Activated CD4-positive, alpha-beta T cell treated with anti-CD3 and anti-CD28 coated beads, Interleukin-2, amount 50 U/mL, for 16 hours (primary cell): ENCODE data around the gene KRTAP10-8.
"Not testable (repeated sequence)": the region's sequence is repeated elsewhere in the genome, so short reads cannot be mapped to it uniquely, and the experiment has no call there.

Experiments
- DNase-seq: peaks from one replicate; pipeline ENCODE4 v3.0.0-alpha.2; 2020

KRTAP10-8 gene

GRCh38 chr21:44618909-44619308 lies 7.0 kb downstream of the KRTAP10-8 start:
- peak; percentile 46 for DNase-seq

- DNase-seq = no peak
Measured at GRCh38 chr21:44619886-44620285, 8.0 kb downstream of the KRTAP10-8 start.

GRCh38 chr21:44623575-44623974 lies 11.7 kb downstream of the KRTAP10-8 start:
- no peak for DNase-seq

GRCh38 chr21:44625756-44626155 lies 13.9 kb downstream of the KRTAP10-8 start:
- DNase-seq = no peak

GRCh38 chr21:44626262-44626661 lies 14.4 kb downstream of the KRTAP10-8 start:
- DNase-seq = no peak

- no peak for DNase-seq
Measured at GRCh38 chr21:44626673-44627143, 14.8 kb downstream of the KRTAP10-8 start, which contains the start of gene KRTAP10-9. Gene KRTAP10-9 (plus strand): TSS chr21:44627093. CDS start chr21:44627172, 79 bp downstream.

- DNase-seq = not testable (repeated sequence)
Measured at GRCh38 chr21:44627181-44627822, 15.4 kb downstream of the KRTAP10-8 start.

GRCh38 chr21:44627831-44628233 lies 16.0 kb downstream of the KRTAP10-8 start:
- not testable (repeated sequence) for DNase-seq

GRCh38 chr21:44628707-44629391 lies 17.0 kb downstream of the KRTAP10-8 start:
- no peak for DNase-seq

GRCh38 chr21:44630440-44630839 lies 18.6 kb downstream of the KRTAP10-8 start:
- no peak for DNase-seq

GRCh38 chr21:44632067-44632466 lies 20.2 kb downstream of the KRTAP10-8 start:
- DNase-seq = no peak

- DNase-seq = no peak
Measured at GRCh38 chr21:44636209-44637017, 24.5 kb downstream of the KRTAP10-8 start.

GRCh38 chr21:44637018-44637850 lies 25.4 kb downstream of the KRTAP10-8 start, which contains the start of gene KRTAP10-10:
Gene KRTAP10-10 (plus strand): TSS chr21:44637356. CDS start chr21:44637418, 62 bp downstream.
- no peak for DNase-seq

- not testable (repeated sequence) for DNase-seq
Measured at GRCh38 chr21:44637851-44638348, 26.0 kb downstream of the KRTAP10-8 start.

GRCh38 chr21:44638506-44639330 lies 26.8 kb downstream of the KRTAP10-8 start:
- DNase-seq = not testable (repeated sequence)

- no peak for DNase-seq
Measured at GRCh38 chr21:44639331-44639655, 27.4 kb downstream of the KRTAP10-8 start.

- DNase-seq = no peak
Measured at GRCh38 chr21:44640761-44641160, 28.9 kb downstream of the KRTAP10-8 start.

- no peak for DNase-seq
Measured at GRCh38 chr21:44643741-44644310, 31.9 kb downstream of the KRTAP10-8 start.

GRCh38 chr21:44644878-44645277 lies 33.0 kb downstream of the KRTAP10-8 start:
- DNase-seq = no peak

- DNase-seq = not testable (repeated sequence)
Measured at GRCh38 chr21:44646366-44647221, 34.7 kb downstream of the KRTAP10-8 start, which contains the start of gene KRTAP10-11. Gene KRTAP10-11 (plus strand): TSS chr21:44646414. CDS start chr21:44646459, 45 bp downstream.
